HepG2 (cell line): ENCODE data around the gene ZNF747. TPM values are rescaled to one million over a fixed set of nuclear protein-coding genes. Genes with fewer than 3 reads are reported as not detected.

ENCODE experiments used
- AFF4 ChIP-seq: sonication (generic); formaldehyde crosslinking; IDR thresholded peaks from 2 replicates; pipeline ENCODE4 v1.4.0; 2020; ENCODE audit warnings: missing genetic modification reagents
- CC2D1A ChIP-seq: sonication (generic); formaldehyde crosslinking; IDR thresholded peaks from 2 replicates; pipeline ENCODE4 v1.8.1; 2023; ENCODE audit warnings: mild to moderate bottlenecking, missing genetic modification reagents
- FOXA3 ChIP-seq: IDR thresholded peaks from 2 replicates; pipeline ENCODE4 v1.6.1; 2016; ENCODE audit warnings: missing genetic modification reagents, missing compliant biosample characterization
- GATAD2A ChIP-seq: IDR thresholded peaks from 2 replicates; pipeline ENCODE4 v1.6.1; 2016
- HNRNPH1 ChIP-seq: fragments of 200-400 bp; formaldehyde crosslinking; optimal IDR thresholded peaks from 2 replicates; pipeline ENCODE3; 2017; ENCODE audit warnings: mild to moderate bottlenecking, low read depth, low read length
- HNRNPUL1 ChIP-seq: fragments of 200-400 bp; formaldehyde crosslinking; IDR thresholded peaks from 2 replicates; pipeline ENCODE4 v1.6.1; 2017; ENCODE audit warnings: low read depth, mild to moderate bottlenecking, low read length, moderate library complexity
- IKZF5 ChIP-seq: IDR thresholded peaks from 2 replicates; pipeline ENCODE4 v1.6.1; 2018; ENCODE audit warnings: missing genetic modification reagents, mild to moderate bottlenecking, missing compliant biosample characterization
- IRF2 ChIP-seq: IDR thresholded peaks from 2 replicates; pipeline ENCODE4 v1.6.1; 2018; ENCODE audit warnings: missing genetic modification reagents, missing compliant biosample characterization
- MXD4 ChIP-seq: IDR thresholded peaks from 2 replicates; pipeline ENCODE4 v1.6.1; 2016; ENCODE audit warnings: mild to moderate bottlenecking, missing biosample characterization, missing genetic modification reagents
- RAD21 ChIP-seq: fragments of 450-650 bp; formaldehyde crosslinking; IDR thresholded peaks from 2 replicates; pipeline ENCODE4 v1.5.0; 2020; ENCODE audit warnings: mild to moderate bottlenecking
- RERE ChIP-seq: IDR thresholded peaks from 2 replicates; pipeline ENCODE4 v1.6.1; 2016; ENCODE audit warnings: low read depth, missing genetic modification reagents, missing compliant biosample characterization
- ZBTB42 ChIP-seq: sonication (generic); formaldehyde crosslinking; IDR thresholded peaks from 2 replicates; pipeline ENCODE4 v1.5.0; 2020; ENCODE audit warnings: mild to moderate bottlenecking, missing genetic modification reagents
- ZBTB7B ChIP-seq: sonication (generic); formaldehyde crosslinking; IDR thresholded peaks from 2 replicates; pipeline ENCODE4 v1.4.0; 2020; ENCODE audit warnings: missing genetic modification reagents
- ZFP62 ChIP-seq: sonication (generic); formaldehyde crosslinking; IDR thresholded peaks from 2 replicates; pipeline ENCODE4 v1.4.0; 2020; ENCODE audit warnings: missing genetic modification reagents
- ZFY ChIP-seq: sonication (generic); formaldehyde crosslinking; IDR thresholded peaks from 2 replicates; pipeline ENCODE4 v1.4.0; 2020; ENCODE audit warnings: missing genetic modification reagents
- ZNF256 ChIP-seq: sonication (generic); formaldehyde crosslinking; conservative IDR thresholded peaks from 2 replicates; pipeline ENCODE4 v1.4.0; 2020; ENCODE audit warnings: missing genetic modification reagents
- ZNF468 ChIP-seq: sonication (generic); formaldehyde crosslinking; IDR thresholded peaks from 2 replicates; pipeline ENCODE4 v1.8.0; 2022; ENCODE audit warnings: mild to moderate bottlenecking, moderate library complexity, missing genetic modification reagents
- ZNF616 ChIP-seq: sonication (generic); formaldehyde crosslinking; IDR thresholded peaks from 2 replicates; pipeline ENCODE4 v1.5.0; 2020; ENCODE audit warnings: low read depth, mild to moderate bottlenecking, missing genetic modification reagents
- ZNF7 ChIP-seq: IDR thresholded peaks from 2 replicates; pipeline ENCODE4 v1.6.1; 2016; ENCODE audit warnings: missing biosample characterization, missing genetic modification reagents
- ZNF749 ChIP-seq: sonication (generic); formaldehyde crosslinking; IDR thresholded peaks from 2 replicates; pipeline ENCODE4 v1.8.0; 2022; ENCODE audit warnings: mild to moderate bottlenecking, missing genetic modification reagents, moderate library complexity, borderline replicate concordance
- ZNF75D ChIP-seq: sonication (generic); formaldehyde crosslinking; IDR thresholded peaks from 2 replicates; pipeline ENCODE4 v1.8.1; 2023; ENCODE audit warnings: missing genetic modification reagents, mild to moderate bottlenecking, borderline replicate concordance
- ZNF781 ChIP-seq: sonication (generic); formaldehyde crosslinking; IDR thresholded peaks from 2 replicates; pipeline ENCODE4 v1.5.1; 2020; ENCODE audit warnings: borderline replicate concordance, mild to moderate bottlenecking, missing genetic modification reagents; ENCODE audit errors: not compliant biosample characterization
- polyA plus RNA-seq, 8 experiments: library from polyadenylated mRNA; depleted of rRNA in 3 of 8; stranded (reverse) in 7 of 8; unstranded in 1 of 8; fragments of >200 nt; fragmentation: Illumina TruSeq in 4 of 8; extraction: Trizol in 4 of 8; gene quantifications; 2 replicates each; pipeline versions ENCODE4 v1.2.1 to v1.2.3, GENCODE V29; 2011 to 2016; ENCODE audit warnings: low read depth in 4 of 8, missing spikeins in 1 of 8, mixed read lengths in 1 of 8; ENCODE audit not compliant: insufficient read depth in 1 of 8
- total RNA-seq, 5 experiments: library from RNA; depleted of rRNA; stranded (reverse); fragments of >200 nt; fragmentation: Illumina TruSeq; extraction: Trizol; gene quantifications; 2 replicates each; pipeline ENCODE4 v1.2.3, GENCODE V29; 2016; ENCODE audit warnings: low read depth in 1 of 5

Gene ZNF747
- total and polyA plus RNA-seq, 2 of the 13 experiments (the other 11 are each of a cell fraction or from before 2014, with no cell fraction given), result 7.2 to 10.2 TPM

GRCh38 chr16:30535777-30536190 lies 1.1 kb upstream of the ZNF747 start (continued):
- no peak; the same call in 1 of the 2 replicates for TF ChIP-seq AFF4 (CRISPR knock-in tag)
- peak; percentile 55 for TF ChIP-seq GATAD2A (CRISPR knock-in tag)
- TF ChIP-seq RAD21 (CRISPR knock-in tag), result peak; percentile 80
- no peak for TF ChIP-seq RERE (CRISPR knock-in tag)
- peak; percentile 89 for TF ChIP-seq ZNF256 (CRISPR knock-in tag)
- no peak for TF ChIP-seq CC2D1A (CRISPR knock-in tag)
- TF ChIP-seq ZBTB7B (CRISPR knock-in tag), result 0 out of 2 replicates have a peak, but pooled peaks have one; percentile 58
- TF ChIP-seq IKZF5, result peak; percentile 70
- no peak for TF ChIP-seq HNRNPUL1
- TF ChIP-seq ZNF7, result no peak
- no peak for TF ChIP-seq ZBTB42 (CRISPR knock-in tag)
- TF ChIP-seq ZFY (CRISPR knock-in tag), result peak; percentile 73
- no peak for TF ChIP-seq MXD4 (CRISPR knock-in tag)
- TF ChIP-seq HNRNPH1, result no peak
- peak; percentile 74 for TF ChIP-seq ZNF75D (CRISPR knock-in tag)
- TF ChIP-seq IRF2 (CRISPR knock-in tag), result 0 out of 2 replicates have a peak, but pooled peaks have one; percentile 29
- 0 out of 2 replicates have a peak, but pooled peaks have one; percentile 47 for TF ChIP-seq ZNF616 (CRISPR knock-in tag)
- TF ChIP-seq ZFP62 (CRISPR knock-in tag), result no peak
- no peak for TF ChIP-seq ZNF749
- peak; percentile 76 for TF ChIP-seq ZNF781
- no peak for TF ChIP-seq ZNF468
- peak; percentile 45; the same call in 1 of the 2 replicates for TF ChIP-seq FOXA3
